Activated T-helper 1 cell treated with anti-CD3 and anti-CD28 coated beads, Interleukin-2, amount 50 U/mL, for 16 hours (primary cell): ENCODE data around the gene MAP3K7.

Experiments used
- DNase-seq, 2 donors: peaks; one replicate each; pipeline ENCODE4 v3.0.0-alpha.2; 2020; ENCODE audit warnings: low read depth in 1 of 2, low spot score in 1 of 2

The MAP3K7 gene

GRCh38 chr6:90586836-90587638 lies at the start of gene MAP3K7:
Gene MAP3K7 (minus strand): TSS chr6:90587072. CDS start chr6:90586883, 189 bp downstream.
- DNase-seq = peak; percentile 88

DNA sequence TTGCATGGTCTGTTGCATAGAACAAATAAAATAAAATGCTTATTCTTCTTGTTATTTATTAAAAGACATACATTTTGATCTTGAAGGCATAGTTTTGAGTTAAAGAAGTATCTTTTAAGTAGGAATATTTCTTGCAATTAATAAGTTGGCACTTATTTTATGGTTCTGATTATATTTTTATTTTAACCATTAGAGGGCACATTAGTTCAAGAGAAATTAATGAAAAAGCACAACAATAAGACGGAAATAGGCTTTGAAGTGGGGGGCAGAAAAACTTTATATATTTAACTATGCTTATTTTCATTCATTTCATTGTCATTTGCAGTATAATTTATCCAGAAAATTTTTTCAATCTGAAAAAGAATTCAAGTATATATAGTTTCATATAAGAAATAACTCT lies 44.2 kb upstream of the MAP3K7 start:
- DNase-seq = no peak

GRCh38 chr6:90621581-90621980 lies 34.7 kb upstream of the MAP3K7 start:
- DNase-seq = no peak

- DNase-seq = no peak
These were observed 32.3 kb upstream of the MAP3K7 start for GRCh38 chr6:90619221-90619620.

- no peak for DNase-seq
These were observed 25.4 kb upstream of the MAP3K7 start for GRCh38 chr6:90612313-90612680.

- DNase-seq = no peak
These were observed 24.9 kb upstream of the MAP3K7 start for GRCh38 chr6:90611543-90612312.

DNA sequence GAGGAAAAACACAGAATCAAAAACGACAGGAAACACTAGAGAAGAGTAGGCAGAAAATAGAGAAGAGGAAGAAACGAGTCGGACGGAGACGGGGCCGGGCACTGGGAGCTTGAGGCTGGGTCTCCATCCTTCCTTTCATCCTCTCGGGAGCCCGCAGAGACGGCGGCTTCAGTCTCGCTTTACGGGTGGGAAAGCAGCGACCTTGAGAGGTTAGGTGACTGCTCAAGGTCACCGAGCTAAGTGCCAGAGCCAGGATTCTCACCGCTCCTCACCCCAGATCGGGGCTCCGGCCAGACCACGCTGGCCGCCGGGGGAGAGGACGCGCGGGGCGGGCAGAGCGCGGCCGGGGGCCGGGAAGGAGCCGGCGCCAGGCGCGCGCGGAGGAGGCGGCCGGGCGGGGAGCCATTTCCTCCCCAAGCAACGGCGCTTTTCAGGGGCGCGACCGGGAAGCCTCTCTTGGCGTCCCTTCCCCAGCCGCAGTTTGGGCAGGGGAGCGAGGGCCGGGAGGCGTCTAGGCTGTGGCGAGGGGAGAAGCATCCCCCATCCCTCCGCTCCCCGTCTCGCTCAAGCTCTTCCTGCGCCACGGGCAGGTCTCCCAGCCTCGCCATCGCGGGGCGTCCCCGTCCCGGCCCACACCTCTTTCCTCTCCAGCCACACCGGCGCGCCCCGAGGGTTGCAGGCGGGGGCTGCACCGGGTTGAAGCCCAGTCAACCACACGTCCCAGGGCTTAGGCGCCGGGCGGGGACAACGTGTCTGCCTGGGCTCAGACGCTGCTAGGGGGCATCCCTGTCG lies 24.1 kb upstream of the MAP3K7 start:
- no peak for DNase-seq

- DNase-seq = no peak
These were observed 23.5 kb upstream of the MAP3K7 start for GRCh38 chr6:90610301-90610750.

- no peak for DNase-seq
These were observed 19.0 kb upstream of the MAP3K7 start for GRCh38 chr6:90605749-90606340.

DNA sequence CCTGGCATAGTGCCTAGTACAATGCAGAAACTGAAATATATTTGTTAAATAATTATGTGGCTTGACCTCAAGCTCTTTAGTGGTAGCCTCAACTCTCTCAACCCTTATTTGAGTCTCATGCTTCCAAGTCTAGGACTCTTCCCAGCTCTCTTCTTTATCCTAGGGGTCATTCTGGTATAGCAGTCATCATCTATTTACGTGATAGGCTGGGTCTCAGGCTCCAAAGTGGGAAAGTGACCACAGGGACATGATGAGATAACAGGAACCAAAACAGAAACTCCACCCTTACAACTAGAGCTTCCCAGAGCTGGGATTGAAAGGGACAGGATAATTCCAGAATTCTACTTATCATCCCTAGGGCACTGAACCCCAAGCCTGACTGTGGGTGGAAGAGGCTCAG lies 17.7 kb upstream of the MAP3K7 start:
- DNase-seq = no peak

GRCh38 chr6:90599151-90599550 lies 12.3 kb upstream of the MAP3K7 start:
- DNase-seq = no peak

DNA sequence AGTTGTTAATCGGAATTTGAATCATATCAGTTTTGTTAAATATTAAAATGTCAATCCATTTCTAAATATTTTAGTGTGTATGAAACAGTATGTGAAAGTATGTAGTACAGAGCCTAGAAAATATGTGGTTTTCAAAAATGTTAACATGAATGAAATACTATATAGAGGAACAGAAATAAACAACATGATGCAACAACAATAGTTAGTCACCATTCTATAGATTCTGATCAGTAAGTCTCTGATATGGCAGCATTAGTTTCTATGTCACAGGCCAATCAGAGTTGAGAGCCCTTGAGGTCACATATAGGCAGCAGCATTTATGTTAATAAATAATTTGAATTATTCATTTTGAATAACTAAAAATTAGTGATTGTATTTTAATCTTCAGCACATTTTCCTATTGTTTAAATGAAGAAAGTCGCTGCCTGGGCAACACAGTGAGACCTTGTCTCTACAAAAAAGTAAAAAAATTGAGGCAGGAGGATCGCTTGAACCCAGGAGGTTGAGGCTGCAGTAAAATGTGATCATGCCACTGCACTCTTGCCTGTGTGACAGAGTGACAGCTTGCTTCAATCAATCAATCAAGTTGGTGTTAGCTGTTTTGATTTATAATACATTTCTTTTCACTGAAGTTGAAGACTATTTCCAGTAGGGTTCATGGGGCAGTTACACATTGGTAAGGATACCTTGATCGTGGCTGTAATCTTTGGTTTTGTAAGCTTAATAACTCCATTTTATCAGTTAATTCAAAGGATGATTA lies 11.5 kb upstream of the MAP3K7 start:
- no peak for DNase-seq

DNA sequence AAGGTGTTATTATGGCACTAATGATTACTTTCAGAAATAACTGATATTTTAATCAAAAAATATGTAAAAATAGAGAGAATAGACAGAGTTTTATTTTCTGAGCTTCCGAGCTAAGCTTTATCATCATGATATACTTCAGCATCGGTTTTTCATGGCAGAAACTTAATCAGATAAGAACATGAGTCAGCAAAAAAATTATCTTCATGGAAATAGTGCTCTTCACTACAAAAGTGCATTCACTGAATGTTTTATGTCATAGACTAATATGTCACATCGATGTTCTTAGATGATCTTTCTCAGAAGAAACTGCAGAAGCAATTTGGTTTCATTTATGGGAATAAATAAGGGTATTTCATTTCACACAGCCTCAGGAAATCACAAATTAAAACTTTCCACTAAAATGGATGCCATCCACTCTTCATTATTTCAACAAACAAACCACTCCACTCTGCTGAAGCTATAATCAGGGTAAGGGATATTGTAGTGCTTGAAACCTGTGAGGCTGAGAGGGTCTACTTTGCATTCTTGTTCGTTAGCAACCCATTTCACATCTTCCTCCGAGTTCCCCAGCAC lies 10.2 kb upstream of the MAP3K7 start:
- DNase-seq = no peak

GRCh38 chr6:90595854-90596253 lies 9.0 kb upstream of the MAP3K7 start:
- no peak for DNase-seq

GRCh38 chr6:90586546-90586835 lies 381 bp downstream of the MAP3K7 start:
- no peak for DNase-seq

DNA sequence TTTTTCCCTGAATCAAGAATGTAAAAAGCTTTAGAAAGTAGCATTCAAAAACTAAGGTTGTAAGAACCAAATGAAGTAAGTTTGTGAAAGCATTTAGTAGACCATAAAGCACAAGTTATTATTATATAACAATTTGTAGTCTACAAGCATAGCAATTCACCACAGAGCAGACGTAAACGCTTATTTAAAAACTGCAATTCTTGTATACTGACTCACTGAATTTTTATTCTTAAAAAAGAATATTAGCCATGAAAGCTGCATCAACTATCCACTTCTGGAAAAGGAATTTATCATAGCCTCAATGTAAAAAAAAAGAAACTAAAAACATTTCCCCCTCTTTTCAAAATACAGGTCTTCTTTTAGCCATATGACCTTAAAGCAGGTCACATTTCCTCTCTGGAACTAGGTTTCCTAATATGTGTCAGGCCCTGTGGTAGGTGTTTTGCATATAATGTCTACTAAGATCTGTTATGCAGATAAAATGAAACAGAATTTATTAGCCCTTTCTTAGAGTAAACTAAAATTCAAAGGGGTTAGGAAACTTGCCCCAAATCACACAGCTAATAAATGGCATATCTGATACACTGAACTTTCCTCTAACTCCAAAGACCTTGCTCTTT lies 2.1 kb downstream of the MAP3K7 start:
- no peak for DNase-seq

GRCh38 chr6:90583836-90584481 lies 2.9 kb downstream of the MAP3K7 start:
- DNase-seq = no peak

DNA sequence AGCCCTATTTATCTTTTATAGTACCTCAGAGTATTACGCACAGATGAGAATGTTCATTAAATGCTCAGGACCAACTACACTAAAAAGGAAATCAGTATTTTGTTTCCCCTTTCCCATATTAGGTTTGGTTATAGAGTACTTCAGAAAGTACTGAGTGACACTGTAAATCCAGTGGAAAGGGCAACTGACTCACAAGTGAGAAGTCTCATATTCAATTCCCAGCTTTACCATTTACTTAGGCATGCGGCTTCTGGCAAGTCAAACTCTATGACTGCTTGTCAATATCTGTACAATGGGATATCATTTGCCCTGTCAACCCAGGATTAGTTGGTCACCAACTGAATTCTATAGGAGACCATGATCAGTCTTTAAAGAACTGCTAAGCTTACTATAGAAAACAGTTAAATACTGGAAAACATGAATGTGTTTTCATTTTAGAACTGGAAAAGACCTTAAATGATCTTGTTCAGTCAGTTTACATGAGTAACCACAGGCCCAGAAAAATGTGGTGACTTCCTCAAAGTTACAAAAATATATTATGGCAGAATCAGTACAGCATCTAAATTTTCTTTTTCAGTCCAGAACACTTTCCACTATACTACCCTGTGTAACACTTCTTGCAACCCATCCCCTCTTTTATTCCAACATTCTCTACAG lies 3.6 kb downstream of the MAP3K7 start:
- DNase-seq = no peak

GRCh38 chr6:90581146-90581545 lies 5.7 kb downstream of the MAP3K7 start:
- DNase-seq = no peak
